NCI-H1436 (cell line): ENCODE data around the gene NIPAL1.

Experiments
- DNase-seq: peaks from one replicate; lab custom pipeline; 2025; lab: John Stamatoyannopoulos, UW

Gene NIPAL1

DNA sequence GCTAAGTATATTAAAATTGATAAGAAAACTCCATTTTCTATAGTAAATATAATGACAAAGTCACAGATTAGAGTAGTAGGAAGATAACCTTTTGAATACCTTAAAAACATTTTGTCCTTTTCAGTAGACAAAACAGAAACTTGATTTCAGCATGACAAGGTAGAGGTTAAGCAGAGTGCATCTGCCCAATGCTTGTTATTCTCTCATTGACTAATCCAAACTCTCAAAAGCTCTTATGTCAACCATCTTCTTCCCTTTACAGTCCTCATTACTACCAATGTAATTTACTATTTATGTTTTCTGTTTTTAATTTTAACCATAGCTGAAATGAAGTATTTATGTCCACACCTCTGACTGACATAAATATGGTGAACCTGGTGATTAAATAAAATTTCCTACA lies 11.1 kb downstream of the NIPAL1 start:
- DNase-seq, result no peak

DNA sequence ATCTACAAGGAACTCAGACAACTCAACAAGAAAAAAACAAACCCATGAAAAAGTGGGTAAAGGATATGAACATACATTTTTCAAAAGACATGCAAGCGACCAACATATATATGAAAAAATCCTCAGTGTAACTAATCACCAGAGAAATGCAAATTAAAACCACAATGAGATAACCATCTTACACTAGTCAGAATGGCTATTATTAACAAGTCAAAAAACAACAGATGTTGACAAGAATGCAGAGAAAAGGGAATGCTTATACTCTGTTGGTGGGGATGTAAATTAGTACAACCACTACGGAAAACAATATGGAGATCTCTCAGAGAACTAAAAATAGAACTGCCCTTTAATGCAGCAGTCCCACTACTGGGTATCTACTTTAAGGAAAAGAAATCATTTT lies 12.1 kb downstream of the NIPAL1 start:
- DNase-seq, result no peak

DNA sequence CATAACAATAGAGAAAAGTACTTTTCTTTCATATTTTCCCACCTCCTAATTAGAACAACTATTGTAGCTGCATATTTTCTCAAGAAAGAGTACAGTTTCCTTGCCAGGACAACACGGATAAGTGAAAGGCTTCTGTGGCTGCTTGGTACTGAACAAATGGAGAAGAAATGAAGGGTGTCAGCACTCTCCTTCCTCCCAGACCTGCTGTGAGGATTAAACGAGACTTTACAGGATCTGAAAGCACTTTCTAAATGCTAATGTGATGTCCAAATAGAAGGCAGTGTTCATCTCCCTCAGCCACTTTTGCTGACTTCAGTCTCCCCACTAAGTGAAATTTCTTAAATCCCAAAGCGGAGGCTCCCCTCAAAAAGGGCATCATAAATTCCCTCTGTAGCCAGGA lies 13.9 kb downstream of the NIPAL1 start:
- no peak for DNase-seq

DNA sequence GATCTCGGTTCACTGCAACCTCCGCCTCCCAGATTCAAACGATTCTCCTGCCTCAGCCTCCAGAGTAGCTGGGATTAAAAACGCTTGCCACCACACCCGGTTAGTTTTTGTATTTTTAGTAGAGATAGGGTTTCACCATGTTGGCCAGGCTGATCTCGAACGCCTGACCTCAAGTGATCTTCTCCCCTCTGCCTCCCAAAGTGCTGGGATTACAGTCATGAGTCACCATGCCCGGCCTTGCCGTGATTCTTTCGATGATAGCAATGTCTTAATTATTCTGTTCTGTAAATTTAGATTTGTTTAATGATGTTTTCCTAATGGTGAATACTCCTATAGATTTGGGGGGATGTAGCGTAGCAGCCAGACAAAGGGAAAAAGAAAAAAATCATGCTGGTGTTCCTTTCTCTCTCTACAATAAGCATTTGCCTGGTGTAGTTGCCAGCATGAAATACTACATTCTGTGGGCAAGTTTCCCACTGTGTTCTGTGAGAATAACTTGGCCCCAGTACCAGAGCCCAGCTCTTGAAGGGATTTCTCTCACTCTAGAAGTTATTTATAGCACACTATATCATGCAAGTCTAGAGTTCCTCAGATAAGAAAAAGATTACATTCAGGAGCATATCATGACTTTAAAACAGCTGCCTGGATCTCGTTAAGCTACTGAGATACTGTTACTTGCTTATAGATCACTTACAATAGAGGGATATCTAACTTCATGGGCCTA lies 15.4 kb downstream of the NIPAL1 start:
- no peak for DNase-seq

DNA sequence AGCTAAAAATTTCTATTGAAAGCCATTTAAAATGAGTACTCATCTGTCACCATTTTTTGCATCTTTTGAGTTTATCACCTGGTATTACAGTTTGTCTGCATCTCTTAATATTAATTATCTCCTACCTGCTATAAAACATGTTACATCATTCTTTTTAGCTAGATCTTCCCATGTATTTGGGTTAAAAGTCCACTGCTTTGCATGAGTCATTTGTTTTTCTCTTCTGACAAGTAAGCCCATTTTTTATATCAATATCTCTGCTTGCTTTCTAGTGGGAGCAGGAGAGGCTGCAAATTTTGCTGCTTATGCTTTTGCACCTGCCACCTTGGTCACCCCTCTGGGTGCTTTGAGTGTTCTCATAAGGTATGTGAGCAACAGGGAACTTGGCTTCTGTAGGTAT lies 16.1 kb downstream of the NIPAL1 start:
- DNase-seq, result no peak

DNA sequence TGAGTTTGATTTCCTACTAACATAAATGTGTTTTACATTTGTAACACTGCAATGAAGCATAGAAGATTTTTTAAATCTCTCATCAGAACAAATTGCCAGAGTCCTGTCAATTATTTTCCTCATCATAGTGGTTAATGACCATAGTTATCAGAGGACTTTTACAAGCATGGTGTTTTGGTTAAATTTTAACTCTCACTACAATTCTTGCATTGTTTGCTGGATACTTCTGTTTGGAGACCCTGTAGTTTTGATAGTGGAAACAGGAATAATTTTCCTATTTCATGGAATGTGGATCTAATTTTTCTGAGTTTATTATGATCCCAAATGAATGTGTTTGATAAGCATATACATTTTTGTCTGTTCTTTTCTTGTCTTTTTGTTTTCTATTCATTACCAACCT lies 16.8 kb downstream of the NIPAL1 start:
- no peak for DNase-seq

DNA sequence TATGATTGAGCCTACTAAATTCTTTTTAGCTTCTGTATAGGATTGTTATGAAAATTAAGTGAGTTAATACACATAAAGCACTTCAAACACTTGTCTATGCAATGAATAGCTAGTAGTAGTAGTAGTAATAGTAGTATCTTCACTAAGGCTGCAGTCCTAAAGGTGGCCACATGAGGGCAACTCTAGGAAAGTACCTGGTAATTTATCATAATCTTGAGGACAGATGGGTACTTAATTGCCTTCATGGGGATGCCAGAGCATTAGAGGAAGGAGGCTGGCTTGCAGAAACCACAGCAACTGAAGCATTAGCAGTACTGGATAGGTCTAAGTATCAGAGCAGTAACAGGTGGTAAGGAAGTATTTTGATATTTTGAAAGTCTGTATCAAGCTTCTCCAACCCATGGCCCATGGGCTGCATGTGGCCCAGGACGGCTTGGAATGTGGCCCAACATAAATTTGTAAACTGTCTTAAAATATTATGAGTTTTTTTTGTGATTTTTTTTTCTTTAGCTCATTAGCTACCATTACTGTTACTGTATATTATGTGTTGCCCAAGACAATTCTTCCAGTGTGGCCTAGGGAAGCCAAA lies 17.3 kb downstream of the NIPAL1 start:
- peak; percentile 26 for DNase-seq

DNA sequence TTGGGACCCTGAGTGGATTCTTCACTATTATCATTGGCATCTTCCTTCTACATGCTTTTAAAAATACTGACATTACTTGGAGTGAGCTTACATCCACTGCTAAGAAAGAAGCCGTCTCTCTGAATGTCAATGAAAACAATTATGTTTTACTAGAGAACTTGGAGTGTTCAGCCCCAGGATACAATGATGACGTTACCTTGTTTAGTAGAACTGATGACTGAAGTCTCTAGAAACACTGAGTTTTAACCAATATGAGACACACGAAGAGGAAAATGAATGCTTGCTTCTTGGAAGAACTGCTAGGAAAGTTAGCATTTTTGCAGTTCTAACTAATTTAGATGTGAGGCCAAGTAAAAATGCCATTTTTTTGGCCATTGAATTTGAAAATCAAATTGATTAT lies 19.4 kb downstream of the NIPAL1 start:
- DNase-seq, result no peak

DNA sequence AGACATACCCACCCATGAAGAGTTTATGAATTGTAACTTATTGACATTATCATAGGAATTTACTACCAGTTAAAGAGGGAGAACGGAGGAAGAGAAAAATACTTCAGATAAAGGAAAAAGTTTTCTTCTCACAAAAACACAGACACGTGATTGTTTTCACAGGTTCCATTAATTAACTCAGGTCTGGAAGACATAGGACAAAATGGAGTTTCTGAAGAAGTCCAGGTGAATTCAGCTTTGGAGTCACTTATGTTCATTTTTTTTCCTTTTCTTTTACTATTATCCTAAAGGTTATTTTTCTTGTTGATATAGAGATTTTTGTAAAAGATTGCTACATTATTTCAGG lies 20.5 kb downstream of the NIPAL1 start:
- DNase-seq, result no peak

DNA sequence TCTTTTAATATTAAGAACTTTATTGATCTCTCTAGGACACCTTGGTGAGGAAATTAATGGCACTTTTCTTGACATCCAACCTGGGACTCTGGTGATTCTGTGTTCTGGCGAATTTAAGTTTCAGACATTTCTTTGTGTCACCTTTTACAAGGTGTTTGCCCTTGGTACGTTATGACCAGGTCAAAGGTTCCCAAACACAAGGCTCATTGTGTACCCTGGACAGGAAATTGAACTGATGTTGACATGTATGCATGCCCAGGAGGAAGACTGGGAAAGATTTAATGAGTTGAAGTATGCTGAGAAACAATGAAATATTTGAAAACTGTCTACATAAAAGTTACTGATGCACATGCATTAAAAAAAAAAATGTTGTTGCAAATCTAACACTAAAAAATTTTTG lies 22.1 kb downstream of the NIPAL1 start:
- no peak for DNase-seq

DNA sequence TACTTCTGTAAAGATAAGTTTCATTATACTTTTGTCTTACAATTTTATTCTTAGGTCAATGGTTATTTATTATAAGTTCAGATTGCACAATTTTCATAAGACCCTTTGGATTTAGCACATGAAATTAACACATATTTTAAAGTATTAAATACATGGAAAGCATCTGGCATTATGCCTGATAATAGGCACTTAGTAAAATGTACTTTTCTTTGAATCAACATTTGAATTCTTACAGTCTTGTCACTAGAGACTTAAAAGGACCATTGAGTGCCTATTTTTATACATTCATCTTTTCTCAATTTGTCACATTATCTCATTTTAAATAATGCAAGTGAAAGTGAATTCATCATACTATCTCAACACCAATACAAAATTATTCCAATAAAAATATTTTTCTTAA lies 23.0 kb downstream of the NIPAL1 start:
- no peak for DNase-seq

DNA sequence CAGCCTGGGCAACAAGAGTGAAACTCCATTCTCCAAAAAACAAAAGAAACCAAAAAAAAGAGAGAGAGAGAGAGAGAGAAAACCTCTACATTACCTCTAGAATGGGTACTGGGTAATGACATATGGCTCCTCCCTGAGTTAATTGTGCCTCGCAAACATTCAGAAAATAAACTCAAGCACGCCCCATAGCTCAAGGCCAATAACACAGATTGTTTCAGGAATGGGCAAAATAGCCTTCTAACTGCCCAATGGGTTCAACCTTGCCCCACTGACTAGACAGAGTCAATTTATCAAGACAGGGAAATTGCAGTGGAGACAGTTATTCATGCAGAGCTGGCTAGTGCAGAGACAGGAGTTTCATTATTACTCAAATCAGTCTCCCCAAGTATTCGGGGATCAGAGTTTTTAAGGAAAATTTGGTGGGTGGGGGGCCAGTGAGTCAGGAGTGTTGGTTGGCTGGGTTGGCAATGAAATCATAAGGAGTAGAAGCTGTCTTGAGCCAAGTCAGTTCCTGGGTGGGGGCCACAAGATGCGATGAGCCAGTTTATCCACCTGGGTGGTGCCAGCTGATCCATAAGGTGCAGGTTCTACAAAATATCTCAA lies 25.1 kb downstream of the NIPAL1 start:
- no peak for DNase-seq

DNA sequence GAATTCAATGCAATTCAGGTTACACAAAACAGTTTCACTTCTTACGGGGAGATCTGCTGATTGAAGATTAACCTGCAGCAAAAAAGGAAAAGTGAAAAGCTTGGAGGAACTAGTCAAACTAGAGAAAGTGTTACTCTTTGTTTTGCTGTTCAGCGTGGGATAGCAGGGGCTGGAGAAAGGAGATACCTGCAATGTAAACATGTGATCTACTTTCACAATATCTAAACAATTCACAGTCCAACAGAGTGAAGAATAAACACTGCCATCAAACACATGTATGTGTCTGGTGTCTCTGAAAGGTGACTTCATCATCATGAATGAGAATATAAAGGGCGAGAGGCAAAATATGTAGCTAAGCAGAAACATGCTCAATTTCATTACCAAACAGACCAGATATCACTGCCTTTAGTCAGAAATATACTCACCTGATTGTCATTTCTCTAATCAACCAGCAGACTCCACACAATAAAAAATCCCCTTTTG lies 26.4 kb downstream of the NIPAL1 start:
- no peak for DNase-seq

DNA sequence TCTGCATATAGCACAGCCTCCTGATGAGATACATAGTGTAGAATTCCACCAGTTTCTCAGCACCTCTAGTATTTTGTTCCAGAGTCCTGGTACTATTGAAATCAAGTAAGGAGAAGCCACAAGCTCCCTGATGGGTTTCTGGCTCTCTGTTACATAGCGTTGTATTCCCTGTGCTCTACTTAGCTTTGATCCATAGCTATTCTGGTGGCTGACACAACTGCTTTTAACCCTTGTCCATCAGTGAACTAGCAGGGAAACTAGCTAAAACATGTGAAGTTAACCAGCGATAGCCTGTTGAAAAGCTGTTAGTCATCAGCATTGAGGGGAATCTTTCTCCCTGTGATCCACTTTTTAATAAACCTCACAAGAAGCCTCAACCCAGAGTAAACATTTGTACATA lies 26.9 kb downstream of the NIPAL1 start:
- no peak for DNase-seq

DNA sequence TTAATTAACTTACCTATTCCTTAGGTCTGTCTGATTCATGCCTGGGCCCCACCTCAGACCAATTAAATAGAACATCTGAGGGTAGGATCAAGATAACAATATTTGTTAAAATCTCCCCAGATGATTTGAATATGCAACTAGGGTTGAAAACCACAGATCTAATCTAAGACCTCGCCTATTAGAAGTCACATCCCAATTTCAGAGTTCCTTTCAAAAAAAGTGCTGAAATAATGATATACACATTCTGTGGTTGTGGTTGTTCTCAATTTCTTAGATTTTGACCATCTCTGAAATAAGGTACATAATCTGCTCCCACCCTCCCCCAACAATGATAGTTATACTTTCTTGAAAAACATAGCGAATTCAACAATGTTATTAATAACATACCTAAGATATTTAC lies 27.7 kb downstream of the NIPAL1 start:
- no peak for DNase-seq

DNA sequence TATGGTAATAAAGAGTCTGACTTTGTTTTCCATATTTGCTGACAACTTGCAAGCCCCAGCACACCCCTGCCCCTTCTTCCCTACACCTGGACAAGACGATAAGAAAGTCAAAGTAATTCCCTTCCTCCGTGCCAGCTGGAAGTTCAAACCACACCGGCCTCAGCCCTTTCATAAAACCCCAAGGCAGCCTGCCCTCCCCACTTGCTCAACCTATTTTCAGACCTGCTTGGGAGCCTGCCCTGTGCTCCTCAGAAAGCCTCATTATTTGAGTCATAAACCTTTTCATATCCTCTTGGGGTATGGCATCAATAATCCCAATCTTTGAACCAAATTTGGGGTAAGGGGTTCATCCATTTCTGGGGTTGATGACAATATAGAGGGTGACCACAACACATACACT lies 29.5 kb downstream of the NIPAL1 start:
- no peak for DNase-seq

DNA sequence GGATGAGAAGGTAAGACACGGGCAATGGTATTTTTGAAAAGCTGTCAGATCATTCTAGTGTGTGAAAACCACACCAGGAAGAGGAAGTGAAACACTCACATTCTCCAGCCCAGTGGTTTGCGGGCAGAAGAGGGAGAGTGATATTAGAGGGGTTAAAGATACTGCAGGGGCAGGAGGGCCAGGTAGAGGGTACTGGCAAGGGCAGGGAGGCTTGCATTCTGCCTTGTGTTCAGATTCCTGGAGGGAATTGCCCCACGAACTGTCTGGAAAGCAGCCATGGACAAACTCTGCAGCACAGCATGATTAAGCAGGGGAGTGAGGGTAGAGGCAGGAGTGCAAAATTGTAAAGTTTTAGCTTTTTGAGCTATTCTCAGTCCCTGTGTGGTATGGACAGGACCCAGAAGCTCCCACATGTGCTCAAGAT lies 30.9 kb downstream of the NIPAL1 start:
- no peak for DNase-seq

DNA sequence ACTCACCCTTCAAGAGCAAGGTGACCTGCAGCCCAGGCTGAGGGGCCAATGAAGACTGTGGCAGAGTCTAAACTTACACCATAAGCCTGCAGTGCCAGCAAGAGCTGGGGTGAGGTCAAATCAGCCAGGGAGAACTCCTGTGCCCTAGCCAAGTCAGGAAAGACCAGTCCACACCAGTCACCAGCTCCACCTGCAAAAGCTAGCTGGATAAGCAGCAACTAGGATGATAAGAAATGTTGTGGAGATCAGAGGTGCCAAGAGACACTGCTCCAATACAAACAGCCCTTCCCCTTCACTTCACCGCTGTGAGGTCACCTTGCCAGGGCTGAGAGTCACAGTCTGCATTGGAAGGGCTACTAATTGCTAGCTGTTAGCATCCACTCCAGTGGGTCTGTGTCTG lies 31.3 kb downstream of the NIPAL1 start:
- no peak for DNase-seq

DNA sequence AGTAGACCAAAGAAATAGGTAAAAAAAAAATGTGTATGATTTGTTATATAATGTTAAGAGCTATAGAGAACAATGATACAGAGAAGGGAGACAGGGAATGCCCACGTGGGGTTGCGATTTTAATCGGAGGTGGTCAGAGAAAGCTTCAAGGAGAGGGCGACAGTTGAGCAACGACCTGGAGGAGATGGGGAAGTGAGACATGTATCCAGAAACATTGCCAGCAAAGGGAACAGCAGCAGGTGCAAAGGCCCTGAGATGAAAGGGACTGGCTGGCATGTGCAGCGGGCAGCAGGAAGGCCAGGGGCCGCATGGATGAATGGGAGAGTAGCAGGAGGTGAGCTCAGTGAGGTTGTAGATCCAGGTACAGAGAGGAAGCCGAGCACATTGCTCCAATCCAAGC lies 32.9 kb downstream of the NIPAL1 start:
- no peak for DNase-seq

DNA sequence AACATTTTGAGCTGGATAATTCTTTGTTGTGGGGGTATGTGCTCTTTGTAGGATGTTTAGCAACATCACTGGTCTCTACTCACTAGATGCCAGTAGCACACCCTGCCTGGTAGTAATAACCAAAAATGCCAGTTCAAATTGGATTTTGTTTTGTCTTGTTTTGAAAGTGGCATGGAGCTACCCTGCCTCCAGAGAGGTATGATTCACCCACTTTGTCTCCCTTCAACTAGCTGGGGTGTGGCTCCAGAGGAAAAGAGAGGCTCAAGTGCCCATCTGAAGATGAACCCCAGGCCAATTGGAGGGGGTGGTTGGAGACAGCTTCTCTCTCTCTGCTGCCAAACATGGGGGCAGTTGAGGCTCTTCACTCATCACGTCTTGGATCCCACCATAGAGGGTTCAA lies 34.5 kb downstream of the NIPAL1 start:
- DNase-seq, result no peak

DNA sequence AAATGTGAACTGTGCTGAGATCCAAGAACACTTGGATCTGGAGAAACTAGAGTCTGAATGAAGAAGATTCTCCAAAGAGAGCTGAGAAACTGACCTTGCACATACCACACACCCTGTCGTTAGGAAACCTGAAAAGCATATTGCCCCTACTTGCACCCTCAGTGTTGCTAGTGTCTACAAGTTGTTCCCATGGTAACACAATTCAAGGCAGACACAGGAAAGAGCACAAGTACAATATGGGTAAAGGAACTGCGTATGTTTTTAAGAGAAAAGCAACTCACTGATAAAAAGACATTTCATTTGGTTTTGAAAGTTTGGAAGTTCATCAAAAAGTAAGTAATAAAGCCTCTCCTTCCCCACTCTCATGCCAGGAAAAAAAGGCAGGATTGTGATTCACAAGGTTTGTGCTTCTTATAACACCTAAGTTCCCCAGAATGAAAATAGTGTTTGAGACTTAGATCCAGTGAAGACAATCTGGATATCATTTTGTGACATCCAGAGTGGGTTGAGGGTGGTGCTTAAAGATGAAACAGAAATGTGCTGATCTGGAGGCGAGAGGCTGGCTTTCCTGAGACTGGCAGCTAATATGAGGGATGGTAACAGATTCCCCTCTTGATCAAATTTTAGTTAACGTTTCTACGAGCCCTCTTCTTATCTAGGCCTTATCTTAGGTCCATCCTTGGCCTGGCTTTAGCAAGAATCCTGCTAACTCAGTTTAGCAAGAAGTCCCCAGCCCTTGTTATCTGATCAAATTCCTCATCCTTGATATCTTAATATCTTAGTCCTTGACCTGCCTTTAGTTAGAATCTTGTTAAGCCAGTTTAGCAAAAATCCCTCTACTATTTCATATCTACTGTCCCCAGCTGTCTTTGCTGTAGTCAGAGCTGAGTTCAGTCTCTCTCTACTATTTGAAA lies 42.3 kb downstream of the NIPAL1 start:
- DNase-seq, result no peak

DNA sequence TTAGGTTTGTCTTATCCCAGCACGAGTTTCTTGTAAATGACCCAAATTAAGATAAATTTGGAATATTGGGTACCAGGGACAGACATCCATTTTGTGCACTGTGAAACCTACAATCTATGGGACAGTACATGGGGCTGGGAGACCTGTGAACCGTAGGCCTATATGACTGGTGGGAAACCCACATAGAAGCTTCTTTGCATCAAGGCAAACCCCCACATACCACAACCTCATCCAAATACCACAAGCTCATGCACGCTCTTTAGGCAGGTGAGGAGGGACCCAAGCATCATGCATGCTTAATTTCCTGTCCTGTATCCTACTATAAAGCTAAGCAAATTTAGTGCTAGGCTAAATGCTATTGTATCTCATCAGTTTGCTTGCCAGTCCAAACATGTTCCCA lies 47.8 kb downstream of the NIPAL1 start:
- no peak for DNase-seq

DNA sequence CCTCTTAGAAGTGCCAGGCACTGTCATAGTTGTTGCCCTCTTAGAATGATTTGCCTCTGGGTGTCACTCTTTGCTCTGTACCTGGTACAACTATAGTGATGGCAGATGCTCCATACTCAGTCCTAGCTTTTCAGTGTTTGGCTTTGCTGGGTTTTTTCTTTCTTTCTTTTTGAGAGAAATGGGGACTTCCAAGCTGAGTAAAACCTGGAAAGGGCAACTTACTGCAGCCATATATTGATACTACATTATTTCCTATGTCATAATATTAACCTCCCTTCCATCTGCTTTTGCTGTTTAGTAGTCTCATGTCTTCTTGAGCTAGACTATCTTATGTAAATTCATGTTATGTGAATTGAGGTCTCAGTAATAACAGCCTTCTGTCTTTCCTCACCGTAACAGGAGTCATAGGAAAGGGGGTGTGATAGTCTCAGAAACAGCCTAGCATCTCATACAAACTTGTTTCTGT lies 49.0 kb downstream of the NIPAL1 start:
- no peak for DNase-seq
